H1 (cell line): Measurements from ENCODE around the gene SLC26A6. TPM values are rescaled to one million over a fixed set of nuclear protein-coding genes. Genes with fewer than 3 reads are reported as not detected.

Experiments used
- ASH2L ChIP-seq: fragments of 200-600, 300-600 bp; sonication (generic); IDR thresholded peaks from one replicate; pipeline ENCODE4 v1.7.1; 2017; ENCODE audit warnings: low read length
- CHD2 ChIP-seq: IDR thresholded peaks from 2 replicates; pipeline ENCODE4 v1.6.1; 2012; ENCODE audit warnings: low read length, improper control_type of control experiment
- CHD7 ChIP-seq: fragments of 300-600 bp; sonication (generic); IDR thresholded peaks from 2 replicates; pipeline ENCODE4 v1.7.1; 2012; ENCODE audit warnings: low read length, moderate library complexity, mild to moderate bottlenecking, inconsistent platforms; ENCODE audit not compliant: insufficient replicate concordance
- CTCF ChIP-seq, 3 experiments: IDR thresholded peaks; 1 replicate in 2 of 3; 2 replicates in 1 of 3; pipeline versions ENCODE4 v1.5.1 to v1.6.1; 2011; ENCODE audit warnings: low read length in 3 of 3, mild to moderate bottlenecking in 3 of 3, inconsistent platforms in 2 of 3, low read depth in 1 of 3, moderate library complexity in 1 of 3; ENCODE audit not compliant: insufficient read depth in 1 of 3; ENCODE audit errors: control extremely low read depth in 1 of 3
- GTF2F1 ChIP-seq: IDR thresholded peaks from 2 replicates; pipeline ENCODE4 v1.6.1; 2012; ENCODE audit warnings: low read depth, low read length, improper control_type of control experiment, borderline replicate concordance
- HDAC6 ChIP-seq: IDR thresholded peaks from one replicate; pipeline ENCODE4 v1.7.1; 2012; ENCODE audit warnings: low read depth, mild to moderate bottlenecking, inconsistent platforms, low read length, moderate library complexity
- SP1 ChIP-seq: IDR thresholded peaks from 2 replicates; pipeline ENCODE4 v1.6.1; 2011; ENCODE audit warnings: low read depth, low read length
- TAF1 ChIP-seq: IDR thresholded peaks from 2 replicates; pipeline ENCODE4 v1.6.1; 2011; ENCODE audit warnings: mild to moderate bottlenecking, low read depth, low read length
- polyA plus RNA-seq, 7 experiments: library from polyadenylated mRNA; depleted of rRNA in 3 of 7; stranded (reverse) in 5 of 7; unstranded in 2 of 7; fragments of >200 nt in 5 of 7; fragments of 200-250 nt in 2 of 7; gene quantifications; 1 replicate in 5 of 7; 2 replicates in 1 of 7; 4 replicates in 1 of 7; pipeline versions ENCODE4 v1.2.1 to v1.2.3, GENCODE V29; 2011 to 2013; ENCODE audit warnings: missing spikeins in 2 of 7, mixed read lengths in 2 of 7
- total RNA-seq: library from RNA; stranded (reverse); fragmentation: NEBNext Ultra II Directional; extraction: Animal tissue kit (Norgen Biotek cat#: 25700); gene quantifications from 2 replicates; pipeline ENCODE4 v1.2.1, GENCODE V29; 2021

Gene SLC26A6
- total and polyA plus RNA-seq, 2 of the 8 experiments (the other 6 are each of a cell fraction or from before 2014, with no cell fraction given), result 50.4 to 58.0 TPM

- TF ChIP-seq CTCF (IDR thresholded peaks at IDR 0.05; ENCODE audit: control extremely low read depth in 1 of 3, insufficient read depth in 1 of 3, low read depth in 1 of 3, low read length in 3 of 3), result peak in 2 of 3 experiments; percentile 76 to 86; a peak in 3 of 4 replicates
- TF ChIP-seq ASH2L, result peak; percentile 27
- TF ChIP-seq TAF1, result peak; percentile 86
- no peak for TF ChIP-seq GTF2F1
- no peak for TF ChIP-seq CHD7
- peak; percentile 64; the same call in 1 of the 2 replicates for TF ChIP-seq SP1
- TF ChIP-seq CHD2, result no peak
- TF ChIP-seq HDAC6, result no peak
Measured at GRCh38 chr3:48635222-48636021, at the start of gene SLC26A6 (continued).
